ENCODE measurements around the gene CHRNB4.

Gene CHRNB4

GRCh38 chr15:78672285-78673014 is 31.4 kb upstream of the CHRNB4 start:
- in situ Hi-C loops (cut with HindIII; ENCODE audit: low pct_ligation_motif_present, low pct_unique_long_range_greater_than_20kb, low sequenced_read_pairs), result no loop called here
- DNase-seq, result no peak

GRCh38 chr15:78671626-78672211 is 30.7 kb upstream of the CHRNB4 start:
- in situ Hi-C loops (cut with HindIII; ENCODE audit: low pct_ligation_motif_present, low pct_unique_long_range_greater_than_20kb, low sequenced_read_pairs), result no loop called here
- no peak for DNase-seq

- in situ Hi-C loops (cut with HindIII; ENCODE audit: low pct_ligation_motif_present, low pct_unique_long_range_greater_than_20kb, low sequenced_read_pairs), result no loop called here
- no peak for DNase-seq
Observed at GRCh38 chr15:78668987-78669386, 28.0 kb upstream of the CHRNB4 start.

GRCh38 chr15:78667578-78668236 is 26.7 kb upstream of the CHRNB4 start:
- in situ Hi-C loops (cut with HindIII; ENCODE audit: low pct_ligation_motif_present, low pct_unique_long_range_greater_than_20kb, low sequenced_read_pairs), result no loop called here
- no peak for DNase-seq

GRCh38 chr15:78666010-78666409 is 25.0 kb upstream of the CHRNB4 start:
- no peak for DNase-seq
- in situ Hi-C loops (cut with HindIII; ENCODE audit: low pct_ligation_motif_present, low pct_unique_long_range_greater_than_20kb, low sequenced_read_pairs), result no loop called here

GRCh38 chr15:78663703-78664102 is 22.7 kb upstream of the CHRNB4 start:
- DNase-seq, result no peak
- in situ Hi-C loops (cut with HindIII; ENCODE audit: low pct_ligation_motif_present, low pct_unique_long_range_greater_than_20kb, low sequenced_read_pairs), result no loop called here

GRCh38 chr15:78662028-78662427 is 21.0 kb upstream of the CHRNB4 start:
- in situ Hi-C loops (cut with HindIII; ENCODE audit: low pct_ligation_motif_present, low pct_unique_long_range_greater_than_20kb, low sequenced_read_pairs), result no loop called here
- DNase-seq, result no peak

GRCh38 chr15:78661001-78661400 is 20.0 kb upstream of the CHRNB4 start:
- no peak for DNase-seq
- in situ Hi-C loops (cut with HindIII; ENCODE audit: low pct_ligation_motif_present, low pct_unique_long_range_greater_than_20kb, low sequenced_read_pairs), result no loop called here

GRCh38 chr15:78660584-78660983 is 19.6 kb upstream of the CHRNB4 start:
- no peak for DNase-seq
- in situ Hi-C loops (cut with HindIII; ENCODE audit: low pct_ligation_motif_present, low pct_unique_long_range_greater_than_20kb, low sequenced_read_pairs), result no loop called here

GRCh38 chr15:78658823-78659222 is 17.8 kb upstream of the CHRNB4 start:
- in situ Hi-C loops (cut with HindIII; ENCODE audit: low pct_ligation_motif_present, low pct_unique_long_range_greater_than_20kb, low sequenced_read_pairs), result no loop called here
- DNase-seq, result no peak

GRCh38 chr15:78654272-78654671 is 13.3 kb upstream of the CHRNB4 start:
- no peak for DNase-seq
- in situ Hi-C loops (cut with HindIII; ENCODE audit: low pct_ligation_motif_present, low pct_unique_long_range_greater_than_20kb, low sequenced_read_pairs), result no loop called here

GRCh38 chr15:78651930-78652615 is 11.1 kb upstream of the CHRNB4 start:
- in situ Hi-C loops (cut with HindIII; ENCODE audit: low pct_ligation_motif_present, low pct_unique_long_range_greater_than_20kb, low sequenced_read_pairs), result no loop called here
- DNase-seq, result no peak

GRCh38 chr15:78651007-78651406 is 10.0 kb upstream of the CHRNB4 start:
- in situ Hi-C loops (cut with HindIII; ENCODE audit: low pct_ligation_motif_present, low pct_unique_long_range_greater_than_20kb, low sequenced_read_pairs), result no loop called here
- no peak for DNase-seq

GRCh38 chr15:78650022-78650421 is 9.0 kb upstream of the CHRNB4 start:
- in situ Hi-C loops (cut with HindIII; ENCODE audit: low pct_ligation_motif_present, low pct_unique_long_range_greater_than_20kb, low sequenced_read_pairs), result no loop called here

GRCh38 chr15:78645009-78645408 is 4.0 kb upstream of the CHRNB4 start:
- no peak for DNase-seq
- in situ Hi-C loops (cut with HindIII; ENCODE audit: low pct_ligation_motif_present, low pct_unique_long_range_greater_than_20kb, low sequenced_read_pairs), result no loop called here

More at GRCh38 chr15:78650022-78650421, 9.0 kb upstream of the CHRNB4 start:
- no peak for DNase-seq

- in situ Hi-C loops (cut with HindIII; ENCODE audit: low pct_ligation_motif_present, low pct_unique_long_range_greater_than_20kb, low sequenced_read_pairs), result no loop called here
- DNase-seq, result no peak
Observed at GRCh38 chr15:78642331-78642730, 1.3 kb upstream of the CHRNB4 start.

GRCh38 chr15:78641749-78642275 is 802 bp upstream of the CHRNB4 start:
- in situ Hi-C loops (cut with HindIII; ENCODE audit: low pct_ligation_motif_present, low pct_unique_long_range_greater_than_20kb, low sequenced_read_pairs), result no loop called here
- DNase-seq, result no peak

- DNase-seq, result no peak
- in situ Hi-C loops (cut with HindIII; ENCODE audit: low pct_ligation_motif_present, low pct_unique_long_range_greater_than_20kb, low sequenced_read_pairs), result no loop called here
Observed at GRCh38 chr15:78640527-78641101, 396 bp downstream of the CHRNB4 start.

Data from ACHN (cell line).